Measurements from ENCODE around the gene RAPGEF4.

DNA sequence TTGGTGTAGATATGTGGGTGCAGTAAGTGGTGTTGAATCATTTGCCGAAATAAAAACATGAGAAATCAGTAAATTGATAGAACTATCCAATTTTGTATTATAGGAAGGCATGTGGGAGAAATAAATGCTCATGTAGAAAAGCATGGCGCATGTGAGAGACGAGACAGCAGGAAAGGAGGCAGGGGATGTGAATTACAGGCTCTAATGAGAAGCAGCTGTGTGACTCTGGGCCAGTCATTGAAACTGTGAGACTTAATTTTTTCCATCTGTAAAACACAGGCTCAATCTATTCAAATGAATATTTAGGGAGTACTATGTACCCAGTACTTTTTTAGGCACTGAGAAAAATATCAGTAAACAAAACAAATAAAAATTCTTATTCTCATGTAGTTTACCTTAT, 297.4 kb downstream of the RAPGEF4 start:
- no peak for TF ChIP-seq POLR2A (IDR thresholded peaks at IDR 0.05)
- TF ChIP-seq, protein P1, sequence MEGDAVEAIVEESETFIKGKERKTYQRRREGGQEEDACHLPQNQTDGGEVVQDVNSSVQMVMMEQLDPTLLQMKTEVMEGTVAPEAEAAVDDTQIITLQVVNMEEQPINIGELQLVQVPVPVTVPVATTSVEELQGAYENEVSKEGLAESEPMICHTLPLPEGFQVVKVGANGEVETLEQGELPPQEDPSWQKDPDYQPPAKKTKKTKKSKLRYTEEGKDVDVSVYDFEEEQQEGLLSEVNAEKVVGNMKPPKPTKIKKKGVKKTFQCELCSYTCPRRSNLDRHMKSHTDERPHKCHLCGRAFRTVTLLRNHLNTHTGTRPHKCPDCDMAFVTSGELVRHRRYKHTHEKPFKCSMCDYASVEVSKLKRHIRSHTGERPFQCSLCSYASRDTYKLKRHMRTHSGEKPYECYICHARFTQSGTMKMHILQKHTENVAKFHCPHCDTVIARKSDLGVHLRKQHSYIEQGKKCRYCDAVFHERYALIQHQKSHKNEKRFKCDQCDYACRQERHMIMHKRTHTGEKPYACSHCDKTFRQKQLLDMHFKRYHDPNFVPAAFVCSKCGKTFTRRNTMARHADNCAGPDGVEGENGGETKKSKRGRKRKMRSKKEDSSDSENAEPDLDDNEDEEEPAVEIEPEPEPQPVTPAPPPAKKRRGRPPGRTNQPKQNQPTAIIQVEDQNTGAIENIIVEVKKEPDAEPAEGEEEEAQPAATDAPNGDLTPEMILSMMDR (IDR thresholded peaks at IDR 0.05), result no peak

All from tibial nerve (tissue), 3 donors.